Measurements from ENCODE around the gene CT47C1. TPM values are rescaled to one million over a fixed set of nuclear protein-coding genes. Genes with fewer than 3 reads are reported as not detected.

CT47C1 gene
- total RNA-seq, 4 donors from 2014 or later, result not detected

DNA sequence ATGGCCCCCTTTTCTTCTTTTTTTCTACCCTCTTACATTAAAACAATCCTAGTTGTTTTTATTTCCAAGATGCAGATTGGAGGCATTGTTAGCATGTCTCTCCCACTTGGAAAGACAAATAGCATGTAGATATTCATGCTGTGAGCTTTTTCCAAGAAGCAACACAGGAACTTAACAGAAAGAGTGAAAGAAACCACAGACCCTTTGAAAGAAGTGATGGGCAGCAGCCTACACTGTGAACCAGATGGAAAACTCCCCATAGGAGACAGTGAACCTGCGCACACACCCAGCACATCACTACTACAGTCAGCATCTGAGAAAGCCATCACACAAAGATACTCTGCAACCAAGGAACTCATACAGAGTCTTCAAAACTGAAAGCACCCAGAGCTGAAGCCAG is 17.8 kb downstream of the CT47C1 start:
- no peaks in the 10 kb centered on the region for H3K9me3 ChIP-seq
- no peaks in the 10 kb centered on the region for H3K27me3 ChIP-seq
- no peak for DNase-seq
- H3K36me3 ChIP-seq, result no peaks in the 10 kb centered on the region
- H3K4me1 ChIP-seq, result no peaks in the 10 kb centered on the region
- no peak for TF ChIP-seq POLR2A (IDR thresholded peaks at IDR 0.05)
- TF ChIP-seq, protein P1, sequence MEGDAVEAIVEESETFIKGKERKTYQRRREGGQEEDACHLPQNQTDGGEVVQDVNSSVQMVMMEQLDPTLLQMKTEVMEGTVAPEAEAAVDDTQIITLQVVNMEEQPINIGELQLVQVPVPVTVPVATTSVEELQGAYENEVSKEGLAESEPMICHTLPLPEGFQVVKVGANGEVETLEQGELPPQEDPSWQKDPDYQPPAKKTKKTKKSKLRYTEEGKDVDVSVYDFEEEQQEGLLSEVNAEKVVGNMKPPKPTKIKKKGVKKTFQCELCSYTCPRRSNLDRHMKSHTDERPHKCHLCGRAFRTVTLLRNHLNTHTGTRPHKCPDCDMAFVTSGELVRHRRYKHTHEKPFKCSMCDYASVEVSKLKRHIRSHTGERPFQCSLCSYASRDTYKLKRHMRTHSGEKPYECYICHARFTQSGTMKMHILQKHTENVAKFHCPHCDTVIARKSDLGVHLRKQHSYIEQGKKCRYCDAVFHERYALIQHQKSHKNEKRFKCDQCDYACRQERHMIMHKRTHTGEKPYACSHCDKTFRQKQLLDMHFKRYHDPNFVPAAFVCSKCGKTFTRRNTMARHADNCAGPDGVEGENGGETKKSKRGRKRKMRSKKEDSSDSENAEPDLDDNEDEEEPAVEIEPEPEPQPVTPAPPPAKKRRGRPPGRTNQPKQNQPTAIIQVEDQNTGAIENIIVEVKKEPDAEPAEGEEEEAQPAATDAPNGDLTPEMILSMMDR (IDR thresholded peaks at IDR 0.05), result no peak
- no peak overlapping the region for H3K27ac ChIP-seq
- no peak overlapping the region for H3K4me3 ChIP-seq

DNA sequence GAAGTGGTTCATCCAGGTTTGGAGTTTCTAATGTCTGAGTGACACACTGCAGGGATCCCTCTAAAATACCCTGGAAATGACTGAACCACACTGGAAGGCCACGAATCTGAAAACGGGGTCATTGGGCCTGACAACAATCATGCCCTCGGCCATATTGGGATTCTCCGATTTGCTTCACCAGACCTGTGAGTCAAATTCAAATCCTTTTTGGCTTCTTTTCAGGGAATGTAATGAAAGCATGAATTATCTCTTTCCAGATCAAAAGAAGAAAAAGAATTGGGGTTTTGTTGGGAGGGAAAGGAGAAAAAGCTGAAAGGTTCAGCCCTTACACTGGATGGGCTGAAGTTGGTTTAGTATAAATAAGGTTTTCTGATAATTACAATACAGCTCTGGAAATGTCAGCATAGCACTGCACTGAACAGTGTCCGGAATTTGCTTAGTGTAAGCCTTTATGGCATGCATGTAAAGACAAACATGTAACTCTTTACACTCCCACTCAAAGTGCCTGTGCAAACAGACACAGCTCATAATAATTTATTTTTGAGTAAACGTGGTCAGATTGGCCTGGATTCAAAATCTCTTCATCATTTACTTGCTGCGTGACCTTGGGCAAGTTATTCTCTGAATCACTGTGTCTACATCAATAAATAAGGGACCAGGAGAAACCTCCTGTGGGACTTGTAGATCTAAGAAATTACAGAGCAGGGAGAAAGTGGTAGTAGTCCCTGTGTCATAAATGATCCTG is 21.4 kb downstream of the CT47C1 start:
- DNase-seq, result no peak
- TF ChIP-seq POLR2A (IDR thresholded peaks at IDR 0.05), result no peak
- TF ChIP-seq, protein P1 (IDR thresholded peaks at IDR 0.05), result no peak
- no peak overlapping the region for H3K4me3 ChIP-seq
- H3K27me3 ChIP-seq, result no peaks in the 10 kb centered on the region
- no peaks in the 10 kb centered on the region for H3K36me3 ChIP-seq
- no peaks in the 10 kb centered on the region for H3K9me3 ChIP-seq
- no peaks in the 10 kb centered on the region for H3K4me1 ChIP-seq
- H3K27ac ChIP-seq, result no peak overlapping the region

DNA sequence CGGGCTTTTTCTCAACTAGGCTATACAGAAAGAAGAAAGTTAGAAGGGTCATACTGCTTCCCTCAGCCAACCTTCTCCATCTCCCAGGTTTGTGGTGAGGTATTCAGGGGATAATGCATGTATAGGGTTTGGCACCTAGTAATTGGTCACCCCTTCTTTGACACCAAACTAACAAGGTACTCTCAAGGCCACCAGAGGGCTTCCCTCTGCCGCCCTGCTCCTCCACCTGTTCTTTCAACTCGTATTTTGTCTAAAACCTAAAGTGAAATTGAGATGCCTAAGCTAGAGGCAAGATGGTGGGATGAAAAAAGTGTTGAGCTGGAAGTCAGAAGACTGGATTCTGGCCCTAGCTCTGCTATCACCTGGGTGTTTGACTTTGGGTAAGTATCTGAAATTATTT is 22.0 kb downstream of the CT47C1 start:
- Histone ChIP-seq H3K27ac (no peak overlapping the region), H3K4me1 (no peaks in the 10 kb centered on the region), H3K36me3 (no peaks in the 10 kb centered on the region), H3K27me3 (no peaks in the 10 kb centered on the region), H3K4me3 (no peak overlapping the region), H3K9me3 (no peaks in the 10 kb centered on the region)
- TF ChIP-seq, protein P1 (IDR thresholded peaks at IDR 0.05), result no peak
- no peak for DNase-seq

DNA sequence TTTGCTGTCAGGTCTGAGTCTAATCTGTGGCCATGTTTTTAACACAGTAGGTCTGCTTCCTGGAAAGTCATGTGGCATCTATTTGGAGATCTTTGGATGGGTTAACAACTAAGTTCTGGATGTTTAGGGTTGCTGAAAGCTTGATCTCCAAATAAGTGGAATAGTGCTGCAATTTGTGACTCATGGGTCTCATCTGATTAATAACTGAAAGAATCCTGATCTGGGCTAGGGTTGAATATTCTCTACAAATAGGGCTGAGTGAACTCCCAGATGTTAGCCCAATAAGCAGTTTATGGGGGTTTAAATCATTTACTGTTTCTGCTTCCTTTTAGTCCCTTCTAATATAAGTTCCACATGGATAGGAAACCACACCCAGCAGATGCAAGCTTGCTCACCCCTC is 23.1 kb downstream of the CT47C1 start:
- TF ChIP-seq, protein P1 (IDR thresholded peaks at IDR 0.05), result no peak
- no peak for TF ChIP-seq POLR2A (IDR thresholded peaks at IDR 0.05)

GRCh38 chrX:119101168-119101567 is 28.4 kb downstream of the CT47C1 start:
- TF ChIP-seq, protein P1 (IDR thresholded peaks at IDR 0.05), result no peak
- no peak for TF ChIP-seq POLR2A (IDR thresholded peaks at IDR 0.05)
- H3K9me3 ChIP-seq, result no peaks in the 10 kb centered on the region
- H3K27me3 ChIP-seq, result no peaks in the 10 kb centered on the region
- no peak overlapping the region for H3K4me3 ChIP-seq
- no peak for DNase-seq
- no peaks in the 10 kb centered on the region for H3K36me3 ChIP-seq
- no peak overlapping the region for H3K27ac ChIP-seq
- no peaks in the 10 kb centered on the region for H3K4me1 ChIP-seq

More for the DNA sequence above, 23.1 kb downstream of the CT47C1 start:
- H3K4me1 ChIP-seq, result no peaks in the 10 kb centered on the region
- no peaks in the 10 kb centered on the region for H3K9me3 ChIP-seq
- H3K27ac ChIP-seq, result no peak overlapping the region
- H3K27me3 ChIP-seq, result no peaks in the 10 kb centered on the region
- no peak overlapping the region for H3K4me3 ChIP-seq
- no peaks in the 10 kb centered on the region for H3K36me3 ChIP-seq
- DNase-seq, result no peak

All from Peyer's patch (tissue), 4 donors.